AG09309 (cell line): ENCODE results near the gene NEK1.

ENCODE experiments used
- DNase-seq: peaks from one replicate; pipeline ENCODE4 v3.0.0-alpha.2; 2010; ENCODE audit warnings: low read depth
- H3K4me3 ChIP-seq: 2 replicates; pipeline ENCODE4 v1.5.1; 2011; ENCODE audit warnings: mild to moderate bottlenecking, low read depth, low read length, moderate library complexity; ENCODE audit not compliant: control insufficient read depth
- CTCF ChIP-seq: IDR thresholded peaks from 2 replicates; pipeline ENCODE4 v1.5.1; 2011; ENCODE audit warnings: mild to moderate bottlenecking, low read depth, low read length, inconsistent platforms; ENCODE audit not compliant: insufficient read depth, control insufficient read depth; ENCODE audit errors: missing control alignments

NEK1 gene

GRCh38 chr4:169645627-169646026 lies 33.2 kb upstream of the NEK1 start:
- H3K4me3 ChIP-seq: no peak overlapping the region
- TF ChIP-seq CTCF: no peak
- DNase-seq: no peak

- DNase-seq: no peak
- TF ChIP-seq CTCF: no peak
- H3K4me3 ChIP-seq: no peak overlapping the region
Measured at GRCh38 chr4:169644802-169645201, 32.4 kb upstream of the NEK1 start.

GRCh38 chr4:169640261-169640870 lies 28.0 kb upstream of the NEK1 start:
- DNase-seq: peak; percentile 68
- H3K4me3 ChIP-seq: no peak overlapping the region
- no peak for TF ChIP-seq CTCF

- H3K4me3 ChIP-seq: no peak overlapping the region
- DNase-seq: no peak
- no peak for TF ChIP-seq CTCF
Measured at GRCh38 chr4:169634975-169635374, 22.6 kb upstream of the NEK1 start.

- no peak for TF ChIP-seq CTCF
- no peak overlapping the region for H3K4me3 ChIP-seq
- no peak for DNase-seq
Measured at GRCh38 chr4:169632896-169633295, 20.5 kb upstream of the NEK1 start.

GRCh38 chr4:169630069-169630468 lies 17.7 kb upstream of the NEK1 start:
- H3K4me3 ChIP-seq: no peak overlapping the region
- DNase-seq: no peak
- no peak for TF ChIP-seq CTCF

- H3K4me3 ChIP-seq: no peak overlapping the region
- no peak for TF ChIP-seq CTCF
- DNase-seq: no peak
Measured at GRCh38 chr4:169628579-169628978, 16.2 kb upstream of the NEK1 start.
